Measurements from ENCODE around the gene GRM2. TPM values are rescaled to one million over a fixed set of nuclear protein-coding genes. Genes with fewer than 3 reads are reported as not detected.
A peak's percentile ranks its signal among the peaks of the same experiment; 100 is the strongest.

The GRM2 gene
- total RNA-seq, 1 experiment from 2014 or later, result 0.57 TPM

- intact Hi-C loops (cut with micrococcal nuclease; ENCODE audit: unreplicated experiment), result no loop called here
- no peak for TF ChIP-seq CTCF (IDR thresholded peaks at IDR 0.05; ENCODE audit: unreplicated experiment)
- no peaks in the 10 kb centered on the region for H3K4me1 Mint-ChIP-seq (ENCODE audit: low read depth, unreplicated experiment)
- no peak overlapping the region for H3K4me3 Mint-ChIP-seq (ENCODE audit: low read depth, unreplicated experiment)
- H3K9me3 Mint-ChIP-seq (ENCODE audit: low read depth, unreplicated experiment), result no peaks in the 10 kb centered on the region
- CTCF ChIA-PET, result no interaction called here
- H3K27me3 Mint-ChIP-seq (ENCODE audit: unreplicated experiment), result peaks cover 9% of the 10 kb centered on the region
- no TSS peak for BruUV-seq (replicated peaks)
- H3K27ac Mint-ChIP-seq (ENCODE audit: unreplicated experiment), result no peak overlapping the region
- DNase-seq, result peak; percentile 25
- no peaks in the 10 kb centered on the region for H3K36me3 Mint-ChIP-seq (ENCODE audit: insufficient read depth, unreplicated experiment)
Observed at GRCh38 chr3:51722362-51722761, 15.5 kb downstream of the GRM2 start.

- CTCF ChIA-PET, result no interaction called here
- no peaks in the 10 kb centered on the region for H3K9me3 Mint-ChIP-seq (ENCODE audit: low read depth, unreplicated experiment)
- TF ChIP-seq CTCF (IDR thresholded peaks at IDR 0.05; ENCODE audit: unreplicated experiment), result no peak
- H3K4me1 Mint-ChIP-seq (ENCODE audit: low read depth, unreplicated experiment), result peaks cover 16% of the 10 kb centered on the region
- H3K4me3 Mint-ChIP-seq (ENCODE audit: low read depth, unreplicated experiment), result no peak overlapping the region
- H3K27me3 Mint-ChIP-seq (ENCODE audit: unreplicated experiment), result no peaks in the 10 kb centered on the region
- no TSS peak for BruUV-seq (replicated peaks)
- intact Hi-C loops (cut with micrococcal nuclease; ENCODE audit: unreplicated experiment), result no loop called here
- no peaks in the 10 kb centered on the region for H3K36me3 Mint-ChIP-seq (ENCODE audit: insufficient read depth, unreplicated experiment)
- no peak for DNase-seq
- no peak overlapping the region for H3K27ac Mint-ChIP-seq (ENCODE audit: unreplicated experiment)
Observed at GRCh38 chr3:51727500-51727899, 20.6 kb downstream of the GRM2 start.

- H3K27ac Mint-ChIP-seq (ENCODE audit: unreplicated experiment), result no peak overlapping the region
- H3K36me3 Mint-ChIP-seq (ENCODE audit: insufficient read depth, unreplicated experiment), result no peaks in the 10 kb centered on the region
- no peak overlapping the region for H3K4me3 Mint-ChIP-seq (ENCODE audit: low read depth, unreplicated experiment)
- intact Hi-C loops (cut with micrococcal nuclease; ENCODE audit: unreplicated experiment), result no loop called here
- no TSS peak for BruUV-seq (replicated peaks)
- no peak for TF ChIP-seq CTCF (IDR thresholded peaks at IDR 0.05; ENCODE audit: unreplicated experiment)
- peaks cover 16% of the 10 kb centered on the region for H3K4me1 Mint-ChIP-seq (ENCODE audit: low read depth, unreplicated experiment)
- CTCF ChIA-PET, result no interaction called here
- H3K27me3 Mint-ChIP-seq (ENCODE audit: unreplicated experiment), result no peaks in the 10 kb centered on the region
- no peaks in the 10 kb centered on the region for H3K9me3 Mint-ChIP-seq (ENCODE audit: low read depth, unreplicated experiment)
- DNase-seq, result no peak
Observed at GRCh38 chr3:51729042-51729633, 22.3 kb downstream of the GRM2 start.

- Mint-ChIP-seq H3K27ac (ENCODE audit: unreplicated experiment) (no peak overlapping the region), H3K4me1 (ENCODE audit: low read depth, unreplicated experiment) (peaks cover 11% of the 10 kb centered on the region), H3K4me3 (ENCODE audit: low read depth, unreplicated experiment) (no peak overlapping the region), H3K36me3 (ENCODE audit: insufficient read depth, unreplicated experiment) (no peaks in the 10 kb centered on the region), H3K27me3 (ENCODE audit: unreplicated experiment) (peaks cover 14% of the 10 kb centered on the region), H3K9me3 (ENCODE audit: low read depth, unreplicated experiment) (no peaks in the 10 kb centered on the region)
- TF ChIP-seq CTCF (IDR thresholded peaks at IDR 0.05; ENCODE audit: unreplicated experiment), result no peak
- intact Hi-C loops (cut with micrococcal nuclease; ENCODE audit: unreplicated experiment), result no loop called here
- no peak for DNase-seq
- no TSS peak for BruUV-seq (replicated peaks)
- CTCF ChIA-PET, result no interaction called here
Observed at GRCh38 chr3:51733859-51734571, 27.1 kb downstream of the GRM2 start.

Measured in Calu3 (cell line).